HS-27A (cell line): ENCODE measurements around the gene SEC62.
A peak's percentile ranks its signal among the peaks of the same experiment; 100 is the strongest.

Experiments used
- DNase-seq: peaks from one replicate; pipeline ENCODE4 v3.0.0-alpha.2; 2012; ENCODE audit warnings: low read depth, missing footprints

The SEC62 gene

GRCh38 chr3:169966951-169967915 lies 626 bp downstream of the SEC62 start:
- peak; percentile 30 for DNase-seq

- no peak for DNase-seq
Measured at GRCh38 chr3:169968224-169968885, 1.7 kb downstream of the SEC62 start.

DNA sequence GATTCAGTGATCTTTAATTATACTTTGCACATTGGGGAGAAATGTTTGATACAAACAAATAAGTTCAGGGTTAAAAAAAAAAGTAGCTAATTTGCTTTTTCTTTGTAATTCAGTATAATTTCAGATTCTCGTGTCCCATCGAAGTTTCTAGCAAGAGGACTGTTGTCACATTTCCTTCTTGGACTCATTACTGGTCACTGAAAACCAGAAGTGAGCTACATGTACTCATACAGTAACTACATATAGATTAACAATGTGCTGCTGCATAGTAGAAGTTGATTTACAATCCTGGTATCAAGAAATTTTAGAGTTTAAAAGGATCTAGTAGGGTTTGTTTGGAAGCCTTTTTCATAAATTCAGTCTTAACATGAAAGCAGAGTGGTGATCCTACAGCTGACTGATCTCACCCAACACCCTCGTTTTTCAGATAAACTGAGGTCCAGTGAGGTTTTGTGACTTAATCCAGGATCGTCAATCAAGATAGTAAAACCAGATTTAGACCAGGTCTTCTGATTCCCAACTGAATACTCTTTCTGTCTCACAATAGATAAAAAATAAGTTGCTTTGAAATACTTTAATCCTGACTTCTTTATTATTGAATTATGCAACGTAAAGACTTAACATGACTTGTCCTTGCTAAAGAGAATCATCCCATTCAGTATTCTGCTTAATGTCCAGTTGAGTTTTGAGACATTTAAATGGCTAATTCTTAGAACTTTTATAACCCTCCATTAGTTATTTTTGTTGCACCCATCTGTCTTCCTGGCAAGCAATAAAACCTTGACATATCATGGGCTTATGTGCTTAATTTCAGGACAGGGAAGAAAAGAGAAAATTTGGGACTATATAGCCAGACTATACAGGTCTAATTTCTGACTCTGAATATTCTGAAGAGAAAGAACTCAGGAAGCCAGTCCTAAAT lies 2.8 kb downstream of the SEC62 start:
- DNase-seq: no peak

DNA sequence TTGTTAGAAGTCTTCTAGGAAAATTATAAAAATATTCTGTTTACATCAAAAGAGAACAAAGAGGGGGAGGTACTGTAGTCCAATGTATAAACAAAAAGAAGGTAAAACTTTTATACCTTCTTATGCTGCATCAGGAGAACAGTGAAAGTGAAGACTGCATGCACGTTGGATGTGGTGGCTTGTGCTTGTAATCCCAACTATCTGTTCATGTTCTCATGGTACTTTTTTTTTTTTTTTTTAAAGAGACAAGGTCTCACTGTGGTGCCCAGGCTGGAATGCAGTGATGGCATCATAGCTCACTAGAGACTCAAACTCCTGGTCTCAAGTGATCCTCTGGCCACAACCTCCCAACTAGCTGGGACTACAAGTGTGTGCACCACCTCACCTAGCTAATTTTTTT lies 4.2 kb downstream of the SEC62 start:
- DNase-seq: no peak

DNA sequence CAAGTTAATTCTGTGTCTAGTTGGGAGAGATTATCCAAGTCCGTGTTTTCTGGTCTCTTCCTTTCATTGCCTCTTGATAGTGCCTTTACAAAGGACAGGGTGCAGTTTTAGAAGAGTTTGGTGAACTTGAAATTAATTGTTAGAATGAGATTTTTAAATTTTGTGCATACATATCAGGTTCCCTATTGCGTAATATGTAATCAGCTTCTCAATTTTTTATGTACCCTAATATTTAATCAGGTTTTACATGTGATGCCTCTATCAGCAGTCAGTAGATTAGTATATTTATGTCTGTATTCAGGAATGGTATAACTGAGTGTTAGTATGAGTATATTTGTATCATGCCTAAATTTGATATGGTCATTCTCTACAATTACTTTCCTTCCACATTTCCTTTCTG lies 4.9 kb downstream of the SEC62 start:
- DNase-seq: no peak

GRCh38 chr3:169980055-169980454 lies 13.4 kb downstream of the SEC62 start:
- DNase-seq: no peak

- no peak for DNase-seq
Measured at GRCh38 chr3:169984292-169984691, 17.7 kb downstream of the SEC62 start.

GRCh38 chr3:169990431-169990830 lies 23.8 kb downstream of the SEC62 start:
- no peak for DNase-seq

- no peak for DNase-seq
Measured at GRCh38 chr3:169992156-169992555, 25.5 kb downstream of the SEC62 start.

DNA sequence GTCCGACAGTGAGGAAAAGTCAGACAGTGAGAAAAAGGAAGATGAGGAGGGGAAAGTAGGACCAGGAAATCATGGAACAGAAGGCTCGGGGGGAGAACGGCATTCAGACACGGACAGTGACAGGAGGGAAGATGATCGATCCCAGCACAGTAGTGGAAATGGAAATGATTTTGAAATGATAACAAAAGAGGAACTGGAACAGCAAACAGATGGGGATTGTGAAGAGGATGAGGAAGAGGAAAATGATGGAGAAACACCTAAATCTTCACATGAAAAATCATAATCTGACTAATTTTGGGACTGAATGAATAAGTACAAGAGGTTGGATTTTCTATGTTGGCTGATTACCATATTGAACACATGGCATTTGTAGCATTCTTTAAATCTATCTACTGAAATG lies 26.2 kb downstream of the SEC62 start:
- DNase-seq: no peak

DNA sequence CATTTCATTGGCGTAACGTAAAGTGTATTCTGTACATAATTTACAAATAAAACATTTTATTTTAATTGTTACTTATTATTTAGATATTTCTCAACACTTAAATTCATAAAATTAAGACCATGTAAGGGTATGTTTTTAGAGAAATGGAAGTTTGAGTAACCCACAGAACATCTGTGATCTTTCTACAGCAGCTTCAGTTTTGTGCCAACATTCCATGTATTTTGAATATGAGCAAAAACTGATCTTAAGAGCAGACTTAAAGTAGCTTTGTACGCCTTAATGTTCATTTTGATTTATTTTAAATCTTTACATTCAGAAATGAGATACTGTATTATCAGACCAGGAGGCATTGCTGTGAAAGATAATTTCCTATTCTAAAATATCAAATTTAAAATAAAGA lies 27.2 kb downstream of the SEC62 start:
- DNase-seq: no peak

- DNase-seq: no peak
Measured at GRCh38 chr3:169996063-169996462, 29.5 kb downstream of the SEC62 start.

DNA sequence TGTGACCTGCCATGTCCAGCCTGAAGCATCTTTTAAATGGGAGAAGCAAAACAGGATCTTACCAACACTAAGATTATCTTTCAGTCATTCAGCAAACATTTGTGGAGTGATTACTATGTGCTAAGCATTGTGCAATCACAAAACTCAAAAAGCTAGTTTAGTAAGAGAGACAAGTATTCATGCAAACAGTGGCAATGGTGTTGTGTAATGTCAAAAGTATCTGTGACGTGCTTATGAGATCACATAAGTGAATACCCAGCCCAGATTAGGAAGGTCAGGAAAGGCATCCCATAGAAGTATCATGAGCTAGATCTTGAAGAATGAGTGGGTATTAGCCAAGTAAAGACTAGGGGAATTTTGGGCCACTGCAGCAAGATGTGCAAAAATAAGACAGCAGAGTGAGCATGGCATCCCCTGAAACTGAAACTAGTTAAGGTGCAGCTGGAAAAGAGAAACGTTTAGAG lies 32.1 kb downstream of the SEC62 start:
- DNase-seq: peak; percentile 51

DNA sequence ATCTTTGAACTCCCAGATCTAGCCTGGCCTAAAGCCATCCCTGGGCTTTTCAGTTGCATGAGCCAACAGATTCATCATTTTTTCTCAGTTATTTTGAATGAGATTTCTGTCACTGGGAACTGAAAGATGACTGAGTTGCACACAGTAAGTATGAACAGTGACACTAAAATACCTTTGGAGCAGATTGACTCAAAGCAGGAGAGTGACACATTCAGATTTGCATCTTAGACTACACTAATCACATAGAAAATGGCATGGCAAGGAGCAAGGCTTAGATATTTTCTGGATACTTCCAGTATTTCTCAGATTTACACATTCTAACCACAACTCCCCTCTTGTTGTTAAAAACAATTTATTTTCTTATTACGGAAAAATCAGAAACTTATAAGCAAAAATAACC lies 32.8 kb downstream of the SEC62 start:
- DNase-seq: no peak

- no peak for DNase-seq
Measured at GRCh38 chr3:170000051-170000450, 33.4 kb downstream of the SEC62 start.

DNA sequence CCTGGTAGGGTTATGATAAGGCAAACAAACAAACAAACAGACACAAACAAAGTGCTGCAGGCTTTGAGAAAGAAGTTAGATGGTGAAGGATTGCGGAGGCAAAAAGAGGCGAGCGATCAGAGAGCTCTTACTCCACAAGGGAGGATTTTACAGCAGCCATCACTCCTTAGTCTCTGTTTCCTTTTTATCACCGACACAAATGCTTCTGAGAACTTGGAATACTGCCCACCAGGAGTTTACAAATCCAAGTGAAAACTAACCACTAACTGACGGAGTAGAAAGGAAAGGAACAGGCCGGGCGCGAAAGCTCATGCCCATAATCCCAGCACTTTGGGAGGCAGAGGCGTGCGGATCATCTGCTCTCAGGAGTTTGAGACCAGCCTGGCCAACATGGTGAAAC lies 35.6 kb downstream of the SEC62 start:
- DNase-seq: no peak

- DNase-seq: no peak
Measured at GRCh38 chr3:170002879-170003278, 36.3 kb downstream of the SEC62 start.

GRCh38 chr3:170003881-170004356 lies 37.3 kb downstream of the SEC62 start:
- DNase-seq: no peak

- no peak for DNase-seq
Measured at GRCh38 chr3:170007031-170007663, 40.5 kb downstream of the SEC62 start.

DNA sequence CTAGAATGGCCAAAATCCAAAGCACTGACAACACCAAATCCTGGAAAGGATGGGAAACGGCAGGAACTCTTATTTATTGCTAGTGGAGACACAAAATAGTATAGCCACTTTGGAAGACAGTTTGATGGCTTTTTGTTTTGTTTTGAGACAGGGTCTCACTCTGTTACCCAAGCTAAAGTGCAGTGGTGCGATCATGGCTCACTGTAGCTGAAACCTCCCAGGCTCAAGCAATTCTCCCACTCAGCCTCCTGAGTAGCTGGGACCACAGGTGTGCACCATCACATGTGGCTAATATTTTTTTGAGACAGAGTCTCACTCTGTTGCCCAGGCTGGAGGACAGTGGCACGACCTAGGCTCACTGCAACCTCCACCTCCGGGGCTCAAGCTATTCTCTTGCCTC lies 43.9 kb downstream of the SEC62 start:
- no peak for DNase-seq

GRCh38 chr3:170012683-170013400 lies 46.2 kb downstream of the SEC62 start:
- no peak for DNase-seq
